ENCODE results near the gene NHP2.
"Not testable (repeated sequence)": the region's sequence is repeated elsewhere in the genome, so short reads cannot be mapped to it uniquely, and the experiment has no call there.

Gene NHP2

GRCh38 chr5:178170455-178170854 lies 16.8 kb upstream of the NHP2 start:
- no peak for DNase-seq

- DNase-seq: no peak
Observed at GRCh38 chr5:178165581-178165980, 11.9 kb upstream of the NHP2 start.

- peak; percentile 31 to 75 for DNase-seq
Observed at GRCh38 chr5:178163772-178164735, 10.4 kb upstream of the NHP2 start.

- no peak for DNase-seq
Observed at GRCh38 chr5:178162481-178162880, 8.8 kb upstream of the NHP2 start.

- DNase-seq: no peak
Observed at GRCh38 chr5:178160176-178160575, 6.5 kb upstream of the NHP2 start.

GRCh38 chr5:178155065-178155464 lies 1.4 kb upstream of the NHP2 start:
- DNase-seq: no peak

GRCh38 chr5:178152491-178153444 lies 917 bp downstream of the NHP2 start:
- no peak for DNase-seq

GRCh38 chr5:178150977-178151734 lies 2.5 kb downstream of the NHP2 start:
- no peak for DNase-seq

GRCh38 chr5:178149199-178149932 lies 4.3 kb downstream of the NHP2 start:
- DNase-seq: no peak

GRCh38 chr5:178147406-178147805 lies 6.3 kb downstream of the NHP2 start:
- DNase-seq: no peak

GRCh38 chr5:178145965-178146820 lies 7.5 kb downstream of the NHP2 start:
- DNase-seq: peak; percentile 31 to 40

GRCh38 chr5:178143901-178144300 lies 9.8 kb downstream of the NHP2 start:
- no peak for DNase-seq

GRCh38 chr5:178143246-178143645 lies 10.4 kb downstream of the NHP2 start:
- DNase-seq: no peak

GRCh38 chr5:178142642-178143041 lies 11.0 kb downstream of the NHP2 start:
- no peak for DNase-seq

- DNase-seq: no peak
Observed at GRCh38 chr5:178141550-178141949, 12.1 kb downstream of the NHP2 start.

- DNase-seq: no peak
Observed at GRCh38 chr5:178137991-178138390, 15.7 kb downstream of the NHP2 start.

GRCh38 chr5:178136990-178137389 lies 16.7 kb downstream of the NHP2 start:
- DNase-seq: no peak

GRCh38 chr5:178131446-178131996 lies 22.2 kb downstream of the NHP2 start:
- DNase-seq: no peak

GRCh38 chr5:178130576-178131445 lies 22.9 kb downstream of the NHP2 start, which contains the start of gene RMND5B:
RMND5B (plus strand) TSS chr5:178131014; CDS start chr5:178138120, 7,106 bp downstream.
- peak; percentile 44 to 55 for DNase-seq

- not testable (repeated sequence) for DNase-seq
Observed at GRCh38 chr5:178130234-178130575, 23.5 kb downstream of the NHP2 start.

Measured in AML-193 (cell line).